K562 (cell line): ENCODE results near the gene C2orf42. TPM values are rescaled to one million over a fixed set of nuclear protein-coding genes. Genes with fewer than 3 reads are reported as not detected.

Experiments
- ATAC-seq: fragments of 200-7000 bp; cut with Tn5 transposase; 3 replicates; pipeline ENCODE4 v1.9.1; 2020; ENCODE audit warnings: moderate library complexity
- BruUV-seq: library from RNA; stranded (reverse); fragments of 400-500 nt; replicated peaks from 2 replicates; lab custom pipeline; 2021; lab: Mats Ljungman, UMichigan
- CTCF ChIA-PET: fragments of 300-600 bp; formaldehyde crosslinking; extraction: SDS; loops from one replicate; lab custom pipeline; 2021; ENCODE audit warnings: low intra/inter-chr PET ratio; lab: Yijun Ruan, JAX
- POLR2A ChIA-PET: fragments of 300-600, 350-650 bp; sonication (Branson Sonifier 250); formaldehyde crosslinking; extraction: SDS; loops from one replicate; lab custom pipeline; 2021; ENCODE audit warnings: antibody characterized with exemption, inconsistent platforms; lab: Yijun Ruan, JAX
- DNase-seq, 4 experiments: peaks; one replicate each; pipeline versions ENCODE4 v3.0.0 to v3.0.0-alpha.2; 2011 to 2018; ENCODE audit warnings: low spot score in 3 of 4, mixed read lengths in 3 of 4; ENCODE audit errors: extremely low read depth in 1 of 4
- FAIRE-seq: peaks from 2 replicates; lab custom pipeline; 2011; peaks lifted over from hg19 to GRCh38; lab: Jason Lieb, UNC
- H2AFZ ChIP-seq: 2 replicates; pipeline ENCODE4 v1.6.0; 2011; ENCODE audit warnings: low read depth, low read length, control low read depth, inconsistent platforms
- H3K27ac ChIP-seq: fragments of 200-600 bp; 3 replicates; pipeline ENCODE4 v1.8.0; 2011; ENCODE audit warnings: low read depth, mild to moderate bottlenecking, control low read depth, inconsistent platforms, low read length, moderate library complexity, mixed read lengths; ENCODE audit errors: extremely low read depth
- H3K27me3 ChIP-seq, 2 experiments: fragments of 300-600 bp in 1 of 2; 2 replicates in 1 of 2; 3 replicates in 1 of 2; pipeline versions ENCODE4 v1.6.0 to v1.8.0; 2011; ENCODE audit warnings: inconsistent platforms in 2 of 2, low read length in 2 of 2, mild to moderate bottlenecking in 1 of 2, mixed read lengths in 1 of 2, moderate library complexity in 1 of 2; ENCODE audit not compliant: control insufficient read depth in 2 of 2, insufficient read depth in 2 of 2
- H3K36me3 ChIP-seq: fragments of 300-600 bp; 3 replicates; pipeline ENCODE4 v1.8.0; 2011; ENCODE audit warnings: mild to moderate bottlenecking, low read length, inconsistent platforms; ENCODE audit not compliant: control insufficient read depth, insufficient read depth
- H3K4me1 ChIP-seq, 2 experiments: fragments of 200-600 bp in 1 of 2; replicated peaks in 1 of 2; 2 replicates in 1 of 2; 3 replicates in 1 of 2; pipeline versions ENCODE4 v1.5.1 to v1.8.0; 2011; ENCODE audit warnings: inconsistent platforms in 2 of 2, low read length in 2 of 2, mild to moderate bottlenecking in 1 of 2, mixed read lengths in 1 of 2, moderate library complexity in 1 of 2; ENCODE audit not compliant: control insufficient read depth in 2 of 2, insufficient read depth in 2 of 2
- H3K4me2 ChIP-seq: 2 replicates; pipeline ENCODE4 v1.6.1; 2011; ENCODE audit warnings: low read length, control low read depth, inconsistent platforms, mixed read lengths; ENCODE audit not compliant: insufficient read depth
- H3K4me3 ChIP-seq: fragments of 200-600 bp; sonication (generic), shearing (Covaris generic); 2 replicates; pipeline ENCODE4 v1.5.1; 2016; ENCODE audit warnings: control low read depth, inconsistent platforms
- H3K79me2 ChIP-seq: fragments of 200-600 bp; 3 replicates; pipeline ENCODE4 v1.8.0; 2011; ENCODE audit warnings: low read length, inconsistent platforms; ENCODE audit not compliant: control insufficient read depth, insufficient read depth
- H3K9ac ChIP-seq, 2 experiments: 2 replicates each; pipeline versions ENCODE4 v1.6.0 to v1.6.1; 2011; ENCODE audit warnings: low read depth in 2 of 2, low read length in 2 of 2, control low read depth in 1 of 2, inconsistent platforms in 1 of 2, mild to moderate bottlenecking in 1 of 2, mixed read lengths in 1 of 2; ENCODE audit not compliant: insufficient read depth in 1 of 2
- H3K9me1 ChIP-seq: one replicate; pipeline ENCODE4 v1.6.0; 2011; ENCODE audit warnings: inconsistent platforms, mild to moderate bottlenecking, low read length, moderate library complexity; ENCODE audit not compliant: control insufficient read depth, insufficient read depth
- H3K9me3 ChIP-seq: replicated peaks from 2 replicates; pipeline ENCODE4 v1.5.1; 2011; ENCODE audit warnings: low read depth, low read length, inconsistent platforms; ENCODE audit not compliant: control insufficient read depth, insufficient read depth
- H4K20me1 ChIP-seq: replicated peaks from 2 replicates; pipeline ENCODE4 v1.6.1; 2011; ENCODE audit warnings: low read length, inconsistent platforms, mixed read lengths; ENCODE audit not compliant: control insufficient read depth, insufficient read depth
- BMI1 ChIP-seq: fragments of 150-350 bp; IDR thresholded peaks from 2 replicates; pipeline ENCODE4 v1.6.1; 2014; ENCODE audit warnings: low read length
- CBX8 ChIP-seq: fragments of 200-600 bp; sonication (generic); IDR thresholded peaks from 2 replicates; pipeline ENCODE4 v1.6.1; 2012; ENCODE audit warnings: borderline replicate concordance, mixed run types, low read depth, mild to moderate bottlenecking, moderate library complexity, mixed read lengths, low read length, control low read depth, inconsistent platforms; ENCODE audit not compliant: poor library complexity, severe bottlenecking; ENCODE audit errors: extremely low read depth
- FOXJ3 ChIP-seq: sonication (generic); formaldehyde crosslinking; IDR thresholded peaks from 2 replicates; pipeline ENCODE4 v1.4.0; 2020; ENCODE audit warnings: mild to moderate bottlenecking, missing genetic modification reagents
- GATA2 ChIP-seq: sonication (generic); formaldehyde crosslinking; IDR thresholded peaks from 2 replicates; pipeline ENCODE4 v1.4.0; 2020; ENCODE audit warnings: mild to moderate bottlenecking, missing genetic modification reagents
- NR2C2 ChIP-seq, 2 experiments: fragments of 200-800 bp in 1 of 2; sonication (Bioruptor generic) in 1 of 2; sonication (generic) in 1 of 2; formaldehyde crosslinking in 1 of 2; IDR thresholded peaks; 2 replicates each; pipeline versions ENCODE4 v1.6.1 to v1.8.0; 2016 to 2022; ENCODE audit warnings: mild to moderate bottlenecking in 1 of 2, missing compliant biosample characterization in 1 of 2, missing genetic modification characterization in 1 of 2, missing genetic modification reagents in 1 of 2
- ZNF224 ChIP-seq: sonication (generic); formaldehyde crosslinking; IDR thresholded peaks from 2 replicates; pipeline ENCODE4 v1.8.0; 2022; ENCODE audit warnings: mild to moderate bottlenecking, missing genetic modification reagents
- WGBS: fragments of 100-300 bp; shearing (Covaris generic); methylation state at CpG from one replicate; pipeline ENCODE4 v1.1.6; 2016; ENCODE audit warnings: low coverage, mixed read lengths; ENCODE audit not compliant: insufficient coverage; ENCODE audit errors: missing lambda C conversion rate; 5-methylcytosine and 5-hydroxymethylcytosine counted together
- in situ Hi-C: fragments of 300-500 bp; cut with MboI; formaldehyde crosslinking; loops from 4 replicates; pipeline ENCODE4 v1.15.0; 2018; ENCODE audit warnings: inconsistent platforms, mixed read lengths
- intact Hi-C: fragments of 100-400 bp; cut with micrococcal nuclease; formaldehyde crosslinking; loops from 2 replicates; pipeline ENCODE4 v1.14.2; 2022
- polyA plus RNA-seq, 8 experiments: library from polyadenylated mRNA; depleted of rRNA in 4 of 8; stranded (reverse) in 5 of 8; unstranded in 3 of 8; fragments of >200 nt; fragmentation: Nextera tagmentation in 2 of 8; fragmentation: Illumina TruSeq in 1 of 8; extraction: Ambion mirVana in 2 of 8; extraction: Trizol in 1 of 8; gene quantifications; 2 replicates each; pipeline versions ENCODE4 v1.2.1 to v1.2.3, GENCODE V29; 2011 to 2014; ENCODE audit warnings: inconsistent platforms in 1 of 8, missing spikeins in 1 of 8
- total RNA-seq, 7 experiments: library from RNA; depleted of rRNA in 6 of 7; stranded (reverse); fragments of >200 nt in 6 of 7; fragmentation: Illumina TruSeq in 2 of 7; extraction: Trizol in 2 of 7; gene quantifications; 2 replicates each; pipeline versions ENCODE4 v1.2.1 to v1.2.3, GENCODE V29; 2011 to 2021; ENCODE audit warnings: low replicate concordance in 1 of 7
- TF ChIP-seq, protein P1 (sequence below): fragments of 450-650 bp; formaldehyde crosslinking; IDR thresholded peaks from 2 replicates; pipeline ENCODE4 v1.4.0; 2020; ENCODE audit warnings: mild to moderate bottlenecking, moderate library complexity

Gene C2orf42
- total and polyA plus RNA-seq, 9 of the 15 experiments (the other 6 are each of a cell fraction or from before 2014, with no cell fraction given), result 4.6 to 10.9 (median 7.5) TPM

DNA sequence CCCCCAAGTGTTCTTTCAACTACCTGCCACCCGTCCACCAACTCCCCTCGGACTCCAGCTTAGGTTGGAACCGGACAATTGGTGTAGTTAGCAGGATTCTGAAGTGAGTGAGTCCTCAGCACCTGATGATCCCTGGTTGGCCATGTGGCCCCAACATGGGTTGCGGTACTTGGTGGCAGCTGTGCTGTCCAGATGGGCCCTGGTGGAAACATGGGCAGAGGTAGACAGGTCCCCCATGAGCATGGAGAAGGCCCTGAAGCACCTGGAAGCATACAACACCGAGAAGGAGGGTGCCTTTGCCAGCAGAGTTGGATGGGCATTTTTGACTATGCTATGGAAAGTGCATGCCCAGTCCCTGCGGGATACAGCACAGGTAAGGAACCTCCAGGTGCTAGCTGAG lies 11.0 kb upstream of the C2orf42 start:
- intact Hi-C loops (no loop called here), in situ Hi-C loops (no loop called here)
- Histone ChIP-seq H2AFZ (no peak overlapping the region), H3K79me2 (no peaks in the 10 kb centered on the region), H3K36me3 (no peaks in the 10 kb centered on the region), H3K27me3 (no peaks in the 10 kb centered on the region), H3K4me3 (no peak overlapping the region), H3K27ac (no peak overlapping the region)
- BruUV-seq, result no TSS peak
- DNase-seq, result no peak
- TF ChIP-seq, protein P1, sequence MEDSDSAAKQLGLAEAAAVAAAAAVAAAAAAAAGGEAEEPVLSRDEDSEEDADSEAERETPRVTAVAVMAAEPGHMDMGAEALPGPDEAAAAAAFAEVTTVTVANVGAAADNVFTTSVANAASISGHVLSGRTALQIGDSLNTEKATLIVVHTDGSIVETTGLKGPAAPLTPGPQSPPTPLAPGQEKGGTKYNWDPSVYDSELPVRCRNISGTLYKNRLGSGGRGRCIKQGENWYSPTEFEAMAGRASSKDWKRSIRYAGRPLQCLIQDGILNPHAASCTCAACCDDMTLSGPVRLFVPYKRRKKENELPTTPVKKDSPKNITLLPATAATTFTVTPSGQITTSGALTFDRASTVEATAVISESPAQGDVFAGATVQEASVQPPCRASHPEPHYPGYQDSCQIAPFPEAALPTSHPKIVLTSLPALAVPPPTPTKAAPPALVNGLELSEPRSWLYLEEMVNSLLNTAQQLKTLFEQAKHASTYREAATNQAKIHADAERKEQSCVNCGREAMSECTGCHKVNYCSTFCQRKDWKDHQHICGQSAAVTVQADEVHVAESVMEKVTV (CRISPR knock-in tag), result no peak
- TF ChIP-seq FOXJ3 (CRISPR knock-in tag) (no peak), GATA2 (CRISPR knock-in tag) (no peak), NR2C2 (CRISPR knock-in tag; IDR thresholded peaks at IDR 0.05) (no peak), NR2C2 (tag; IDR thresholded peaks at IDR 0.05) (no peak), BMI1 (no peak), CBX8 (no peak), ZNF224 (CRISPR knock-in tag) (no peak)
- TF ChIP-seq, all 486 proteins: peak for 0
- Histone ChIP-seq H3K4me2 (no peak overlapping the region), H3K9me1 (no peaks in the 10 kb centered on the region), H4K20me1 (no peaks in the 10 kb centered on the region), H3K4me1 (no peaks in the 10 kb centered on the region), H3K9ac (no peak overlapping the region), H3K9me3 (no peaks in the 10 kb centered on the region)
- FAIRE-seq, result no peak
- 73% methylated on average over 6 of the region's 6 CpGs for WGBS
- ATAC-seq, result no peak
- POLR2A ChIA-PET, result interaction anchor here (0.7 to 2.0 kb wide), 3 partner anchors 11 to 1085 kb away, joined by 3 to 13 read pairs (median 4); partner anchors contain the start of gene C2orf42
- CTCF ChIA-PET, result no interaction called here
